C4-2B (cell line): Measurements from ENCODE around the gene SLC9A6.
"Not testable (repeated sequence)": the region's sequence is repeated elsewhere in the genome, so short reads cannot be mapped to it uniquely, and the experiment has no call there.

Source experiments
- H3K27ac ChIP-seq: fragments of 450-650 bp; 2 replicates; pipeline ENCODE4 v1.5.1; 2017
- ZFX ChIP-seq: fragments of 450-650 bp; IDR thresholded peaks from 2 replicates; pipeline ENCODE4 v1.6.1; 2017
- TF ChIP-seq, protein P1 (sequence below): fragments of 450-650 bp; conservative IDR thresholded peaks from 2 replicates; pipeline ENCODE4 v1.5.1; 2017; ENCODE audit warnings: mild to moderate bottlenecking

Gene SLC9A6

DNA sequence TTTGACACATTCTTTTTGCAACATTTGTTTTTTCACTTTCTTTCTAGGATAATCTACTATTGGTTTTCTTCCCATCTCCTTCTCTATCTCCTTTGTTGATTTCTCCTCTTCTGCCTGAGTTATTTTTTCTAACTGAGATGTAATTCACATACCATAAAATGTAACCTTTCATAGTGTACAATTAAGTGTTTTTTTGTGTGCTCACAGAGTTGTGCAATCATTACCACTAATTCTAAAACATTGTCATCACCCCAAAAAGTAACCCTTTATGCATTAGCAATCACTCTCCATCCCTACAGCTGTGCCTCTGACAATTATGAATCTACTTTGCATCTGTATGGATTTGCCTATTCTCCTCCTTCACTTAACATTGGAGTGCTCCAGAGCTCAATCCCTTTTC is 95.5 kb downstream of the SLC9A6 start:
- H3K27ac ChIP-seq: no peak overlapping the region
- TF ChIP-seq ZFX: no peak

- no peak overlapping the region for H3K27ac ChIP-seq
- TF ChIP-seq, protein P1, sequence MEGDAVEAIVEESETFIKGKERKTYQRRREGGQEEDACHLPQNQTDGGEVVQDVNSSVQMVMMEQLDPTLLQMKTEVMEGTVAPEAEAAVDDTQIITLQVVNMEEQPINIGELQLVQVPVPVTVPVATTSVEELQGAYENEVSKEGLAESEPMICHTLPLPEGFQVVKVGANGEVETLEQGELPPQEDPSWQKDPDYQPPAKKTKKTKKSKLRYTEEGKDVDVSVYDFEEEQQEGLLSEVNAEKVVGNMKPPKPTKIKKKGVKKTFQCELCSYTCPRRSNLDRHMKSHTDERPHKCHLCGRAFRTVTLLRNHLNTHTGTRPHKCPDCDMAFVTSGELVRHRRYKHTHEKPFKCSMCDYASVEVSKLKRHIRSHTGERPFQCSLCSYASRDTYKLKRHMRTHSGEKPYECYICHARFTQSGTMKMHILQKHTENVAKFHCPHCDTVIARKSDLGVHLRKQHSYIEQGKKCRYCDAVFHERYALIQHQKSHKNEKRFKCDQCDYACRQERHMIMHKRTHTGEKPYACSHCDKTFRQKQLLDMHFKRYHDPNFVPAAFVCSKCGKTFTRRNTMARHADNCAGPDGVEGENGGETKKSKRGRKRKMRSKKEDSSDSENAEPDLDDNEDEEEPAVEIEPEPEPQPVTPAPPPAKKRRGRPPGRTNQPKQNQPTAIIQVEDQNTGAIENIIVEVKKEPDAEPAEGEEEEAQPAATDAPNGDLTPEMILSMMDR: no peak
- no peak for TF ChIP-seq ZFX
Observed at GRCh38 chrX:136086521-136086920, 101.3 kb downstream of the SLC9A6 start.

DNA sequence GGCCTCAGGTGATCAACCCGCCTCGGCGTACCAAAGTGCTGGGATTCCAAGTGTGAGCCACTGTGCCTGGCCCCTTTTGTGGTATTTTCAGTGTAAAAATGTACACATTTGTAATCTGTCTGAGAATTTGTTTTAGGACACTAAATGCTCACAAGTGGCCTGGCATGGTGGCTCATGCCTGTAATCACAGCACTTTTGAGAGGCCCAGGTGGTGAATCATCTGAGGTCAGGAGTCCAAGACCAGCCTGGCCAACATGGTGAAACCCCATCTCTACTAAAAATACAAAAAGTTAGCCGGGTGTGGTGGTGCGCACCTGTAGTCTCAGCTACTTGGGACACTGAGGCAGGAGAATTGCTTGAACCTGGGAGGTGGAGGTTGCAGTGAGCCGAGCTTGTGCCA is 106.7 kb downstream of the SLC9A6 start:
- H3K27ac ChIP-seq: not testable (repeated sequence)

- TF ChIP-seq ZFX: no peak
- TF ChIP-seq, protein P1: no peak
- no peak overlapping the region for H3K27ac ChIP-seq
Observed at GRCh38 chrX:136094962-136095361, 109.7 kb downstream of the SLC9A6 start.
